AG10803 (cell line): ENCODE measurements around the gene POLD2.
A peak's percentile ranks its signal among the peaks of the same experiment; 100 is the strongest.

ENCODE experiments used
- DNase-seq: peaks from one replicate; pipeline ENCODE4 v3.0.0; 2010; ENCODE audit warnings: low read depth
- H3K4me3 ChIP-seq: 2 replicates; pipeline ENCODE4 v1.5.1; 2011; ENCODE audit warnings: mild to moderate bottlenecking, low read length, control low read depth
- TF ChIP-seq, protein P1 (sequence below): conservative IDR thresholded peaks from 2 replicates; pipeline ENCODE4 v1.5.1; 2011; ENCODE audit warnings: mild to moderate bottlenecking, low read length, control low read depth, inconsistent platforms

Gene POLD2

DNA sequence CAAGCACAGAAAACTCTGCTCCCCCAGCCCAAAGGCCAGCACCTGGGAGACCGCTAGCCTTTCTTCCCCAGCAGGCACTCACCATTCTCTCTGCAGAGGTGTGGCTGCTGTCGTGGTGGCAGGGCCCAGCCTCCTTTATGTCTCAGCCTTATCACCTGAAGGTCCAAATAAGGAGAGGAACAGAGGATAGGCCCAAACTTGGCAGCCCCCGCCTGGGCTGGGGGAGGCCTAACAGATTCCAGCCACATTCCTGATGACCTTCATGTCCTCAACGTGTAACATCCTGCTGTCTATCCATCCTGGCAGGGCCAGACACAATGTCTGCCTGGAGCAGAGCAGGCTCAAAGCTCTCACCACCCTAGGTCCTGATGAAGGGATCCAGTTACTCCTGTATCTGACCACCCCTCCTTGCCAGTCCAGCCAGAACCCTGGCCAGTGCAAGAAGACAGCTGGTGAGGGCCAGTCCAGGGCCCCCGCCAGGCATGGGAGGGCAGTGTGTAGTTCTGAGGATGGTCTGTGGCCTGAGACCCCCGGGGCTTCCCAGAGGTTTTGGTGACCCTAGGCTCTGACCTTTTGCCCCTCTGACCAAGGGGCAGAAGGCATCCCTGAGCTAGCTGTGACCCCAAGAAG, 18.0 kb upstream of the POLD2 start, which contains the start of gene MYL7:
Gene MYL7 (minus strand): TSS at position 112 of the 630 bp plus-strand sequence. CDS start 27 bp downstream, at position 85.
- TF ChIP-seq, protein P1, sequence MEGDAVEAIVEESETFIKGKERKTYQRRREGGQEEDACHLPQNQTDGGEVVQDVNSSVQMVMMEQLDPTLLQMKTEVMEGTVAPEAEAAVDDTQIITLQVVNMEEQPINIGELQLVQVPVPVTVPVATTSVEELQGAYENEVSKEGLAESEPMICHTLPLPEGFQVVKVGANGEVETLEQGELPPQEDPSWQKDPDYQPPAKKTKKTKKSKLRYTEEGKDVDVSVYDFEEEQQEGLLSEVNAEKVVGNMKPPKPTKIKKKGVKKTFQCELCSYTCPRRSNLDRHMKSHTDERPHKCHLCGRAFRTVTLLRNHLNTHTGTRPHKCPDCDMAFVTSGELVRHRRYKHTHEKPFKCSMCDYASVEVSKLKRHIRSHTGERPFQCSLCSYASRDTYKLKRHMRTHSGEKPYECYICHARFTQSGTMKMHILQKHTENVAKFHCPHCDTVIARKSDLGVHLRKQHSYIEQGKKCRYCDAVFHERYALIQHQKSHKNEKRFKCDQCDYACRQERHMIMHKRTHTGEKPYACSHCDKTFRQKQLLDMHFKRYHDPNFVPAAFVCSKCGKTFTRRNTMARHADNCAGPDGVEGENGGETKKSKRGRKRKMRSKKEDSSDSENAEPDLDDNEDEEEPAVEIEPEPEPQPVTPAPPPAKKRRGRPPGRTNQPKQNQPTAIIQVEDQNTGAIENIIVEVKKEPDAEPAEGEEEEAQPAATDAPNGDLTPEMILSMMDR = no peak
- DNase-seq = no peak
- no peak within 1 kb of the TSS for H3K4me3 ChIP-seq

DNA sequence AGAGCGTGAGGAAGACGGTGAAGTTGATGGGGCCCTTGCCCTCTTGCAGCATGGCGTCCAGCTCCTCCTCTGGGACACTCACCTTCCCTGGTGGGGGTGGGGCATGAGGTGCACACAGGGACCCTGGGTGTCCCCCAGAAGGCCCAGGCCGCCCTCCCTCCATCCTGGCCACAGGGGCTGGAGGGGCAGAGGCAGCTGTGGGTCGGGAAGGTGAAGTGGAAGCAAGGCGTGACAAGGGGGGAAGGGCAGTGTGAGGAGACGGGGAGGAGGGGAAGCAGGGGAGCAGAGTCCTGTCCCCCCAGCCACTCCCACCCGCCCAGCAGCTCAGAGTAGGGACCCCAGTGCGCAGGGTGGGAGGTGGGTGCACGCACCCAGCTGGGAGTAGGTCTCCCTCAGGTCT, 17.0 kb upstream of the POLD2 start:
- TF ChIP-seq, protein P1 = no peak
- H3K4me3 ChIP-seq = no peak overlapping the region
- no peak for DNase-seq

DNA sequence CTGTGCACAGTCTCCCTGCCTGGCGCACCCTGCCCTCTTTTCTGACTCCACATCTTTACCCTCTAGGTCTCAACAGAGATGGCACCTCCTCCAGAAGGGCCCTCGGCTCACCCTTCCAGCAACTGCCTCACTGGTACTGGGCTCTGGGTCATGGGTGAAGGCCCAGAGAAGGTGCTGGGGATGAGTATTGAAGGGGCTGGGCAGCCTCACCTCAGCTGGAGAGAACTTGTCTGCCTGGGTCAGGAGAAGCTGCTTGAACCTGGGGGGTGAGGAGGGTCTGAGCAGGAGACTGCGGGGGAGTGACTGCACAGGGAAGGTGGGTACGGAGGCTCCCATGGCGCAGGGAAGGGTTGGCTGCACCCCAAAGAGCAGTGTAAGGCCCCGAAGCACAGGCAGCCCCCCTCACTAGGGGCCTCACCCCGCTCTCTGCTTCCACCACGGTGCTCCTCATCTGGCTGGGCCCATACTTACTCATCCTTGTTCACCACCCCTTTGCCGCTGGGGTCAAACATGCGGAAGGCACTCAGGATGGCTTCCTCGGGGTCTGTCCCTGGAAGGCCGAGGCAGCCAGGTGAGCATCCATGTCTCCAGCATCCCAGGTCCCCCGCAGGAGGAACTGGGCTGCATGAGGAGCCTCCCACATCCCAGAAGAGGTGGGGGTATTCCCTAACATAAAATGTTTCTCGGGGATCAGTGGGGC, 16.1 kb upstream of the POLD2 start:
- DNase-seq = no peak
- no peak overlapping the region for H3K4me3 ChIP-seq
- TF ChIP-seq, protein P1 = no peak

DNA sequence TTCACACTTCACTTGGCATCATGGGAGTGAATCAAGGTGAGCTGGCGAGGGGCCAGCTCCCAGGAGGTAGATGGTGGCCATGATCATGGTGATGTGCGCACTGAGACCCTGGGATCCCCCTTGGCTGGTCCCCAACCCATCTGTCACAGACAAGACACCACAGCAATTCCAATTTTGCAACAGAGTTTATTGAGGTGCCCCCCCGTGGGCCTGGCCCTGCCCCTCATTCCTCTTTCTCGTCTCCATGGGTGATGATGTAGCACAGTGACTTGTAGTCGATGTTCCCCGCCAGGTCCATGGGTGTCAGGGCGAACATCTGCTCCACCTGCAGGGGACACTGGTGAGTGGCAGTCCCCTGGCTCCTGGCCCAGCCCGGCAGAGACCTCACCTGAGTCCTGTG, 15.3 kb upstream of the POLD2 start:
- no peak for DNase-seq
- H3K4me3 ChIP-seq = no peak overlapping the region
- TF ChIP-seq, protein P1 = no peak

DNA sequence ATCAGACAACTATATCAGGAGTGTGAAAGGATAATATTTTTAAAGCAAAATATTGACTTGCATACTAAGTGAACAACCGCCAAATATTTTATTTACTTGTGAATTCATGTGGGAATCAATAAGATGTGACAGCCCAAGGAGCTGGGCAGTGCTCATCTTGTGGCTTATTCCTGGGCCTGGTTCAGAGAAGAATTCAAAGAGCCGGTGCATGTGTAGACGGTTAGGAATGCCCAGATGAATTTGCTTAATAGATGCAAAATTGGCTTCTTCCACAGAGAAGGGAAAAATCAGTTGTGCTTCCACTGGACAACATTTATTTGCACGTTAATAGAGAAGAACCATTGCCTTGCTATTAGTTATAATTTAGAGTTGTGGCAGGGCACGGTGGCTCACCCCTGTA, 13.4 kb upstream of the POLD2 start:
- H3K4me3 ChIP-seq = no peak overlapping the region
- TF ChIP-seq, protein P1 = no peak
- peak; percentile 59 for DNase-seq

DNA sequence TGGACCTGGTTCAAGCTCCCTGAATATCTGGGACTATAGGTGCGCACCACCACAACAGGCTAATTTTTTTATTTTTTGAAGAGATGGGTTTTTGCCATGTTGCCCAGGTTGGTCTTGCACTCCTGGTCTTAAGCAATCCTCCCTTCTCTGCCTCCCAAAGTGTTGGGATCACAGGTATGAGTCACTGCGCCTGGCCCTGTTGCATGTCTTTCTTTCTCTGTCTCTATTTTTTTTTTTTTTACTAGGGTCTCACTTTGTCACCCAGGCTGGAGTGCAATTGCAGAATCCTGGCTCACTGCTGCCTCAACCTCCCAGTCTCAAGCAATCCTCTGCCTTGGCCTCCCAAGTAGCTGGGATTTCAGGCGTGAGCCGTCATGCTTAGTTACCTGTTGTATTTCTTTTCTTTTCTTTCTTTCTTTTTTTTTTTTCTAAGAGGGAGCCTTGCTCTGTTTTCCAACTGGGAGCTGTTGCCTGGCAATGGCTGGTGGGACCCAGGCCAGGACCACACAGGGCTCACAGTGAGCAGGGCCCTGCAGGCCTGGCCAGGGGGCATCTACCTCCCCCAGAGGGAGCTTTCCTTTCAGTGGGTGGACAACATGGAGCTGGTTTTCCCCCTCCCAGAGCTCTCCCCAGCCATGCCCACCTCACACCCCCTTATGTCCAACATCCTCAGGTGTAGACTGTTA, 11.7 kb upstream of the POLD2 start:
- DNase-seq = no peak
- H3K4me3 ChIP-seq = no peak overlapping the region
- TF ChIP-seq, protein P1 = no peak

DNA sequence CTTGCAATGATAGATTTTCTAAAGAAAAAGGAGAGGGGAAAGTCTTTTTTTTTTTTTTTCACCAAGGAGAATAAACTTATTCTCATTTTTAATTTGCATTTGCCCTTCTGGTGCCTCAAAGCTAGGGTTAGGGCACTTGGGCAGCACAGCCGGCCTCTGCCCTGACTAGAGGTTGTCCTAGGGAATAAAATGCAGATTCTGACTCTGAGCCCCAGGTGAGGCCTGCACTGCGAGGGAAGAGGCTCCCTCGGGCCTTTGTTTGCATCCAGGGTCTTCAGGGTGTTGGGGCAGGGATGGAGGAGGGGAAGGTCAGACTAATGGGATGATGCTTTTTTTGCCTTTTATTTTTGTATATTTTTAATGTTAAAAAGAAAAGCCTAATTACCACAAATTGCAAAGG, 9.9 kb upstream of the POLD2 start:
- TF ChIP-seq, protein P1 = no peak
- no peak for DNase-seq
- no peak overlapping the region for H3K4me3 ChIP-seq
